Measurements from ENCODE around the gene ACOT7. TPM values are rescaled to one million over a fixed set of nuclear protein-coding genes. Genes with fewer than 3 reads are reported as not detected.
A peak's percentile ranks its signal among the peaks of the same experiment; 100 is the strongest.
"Not testable (repeated sequence)": the region's sequence is repeated elsewhere in the genome, so short reads cannot be mapped to it uniquely, and the experiment has no call there.

The ACOT7 gene
- total RNA-seq, 2 experiments from 2014 or later, result 5.3 to 5.4 TPM

GRCh38 chr1:6440198-6441126 is 46.9 kb upstream of the ACOT7 start:
- Histone ChIP-seq H3K9me3 (ENCODE audit: control insufficient read depth in 1 of 2, insufficient read depth in 1 of 2, low read length in 2 of 2) (peaks cover 0 to 6% of the 10 kb centered on the region in 2 experiments), H3K36me3 (ENCODE audit: insufficient read depth, low read length) (no peaks in the 10 kb centered on the region), H3K27ac (ENCODE audit: low read depth in 1 of 2, low read length in 2 of 2) (no peak overlapping the region), H3K4me3 (ENCODE audit: low read length) (no peak overlapping the region), H3K4me1 (ENCODE audit: insufficient read depth, low read length) (peaks cover 22% of the 10 kb centered on the region), H3K27me3 (ENCODE audit: control insufficient read depth in 1 of 2, insufficient read depth in 2 of 2, low read length in 2 of 2) (peaks cover 13 to 18% of the 10 kb centered on the region in 2 experiments)
- peak; percentile 27 for TF ChIP-seq CTCF (IDR thresholded peaks at IDR 0.05)
- no peak overlapping the region for H3K27ac Mint-ChIP-seq
- ChIA-PET POLR2A (interaction anchor here (0.8 to 1.9 kb wide), 4 partner anchors 9 to 92 kb away, joined by 3 to 12 read pairs (median 5); partner anchors contain the start of gene HES2), CTCF (interaction anchor here (1.2 to 5.3 kb wide), 8 partner anchors 9 to 51 kb away, joined by 3 to 77 read pairs (median 8); partner anchors contain the start of genes ESPN, HES2 and PLEKHG5)
- intact Hi-C loops (cut with DNase I, micrococcal nuclease), result loop anchor here in 1 of 2 experiments (5.0 kb wide), 1 partner anchor 37 kb away; no protein-coding TSS in a partner anchor
- no peaks in the 10 kb centered on the region for H3K36me3 Mint-ChIP-seq (ENCODE audit: low read depth)
- H3K27me3 Mint-ChIP-seq, result peaks cover 28% of the 10 kb centered on the region
- DNase-seq (peak; percentile 63 to 89 (median 74)), ATAC-seq (ENCODE audit: poor library complexity) (peak; percentile 85)
- H3K9me3 Mint-ChIP-seq, result no peaks in the 10 kb centered on the region
- H3K4me1 Mint-ChIP-seq (ENCODE audit: low read depth), result peaks cover 16% of the 10 kb centered on the region
- H3K4me3 Mint-ChIP-seq, result no peak overlapping the region

GRCh38 chr1:6438047-6438525 is 44.5 kb upstream of the ACOT7 start:
- Mint-ChIP-seq H3K27me3 (peaks cover 28% of the 10 kb centered on the region), H3K4me3 (peak overlapping the region; percentile 65), H3K36me3 (ENCODE audit: low read depth) (no peaks in the 10 kb centered on the region), H3K9me3 (no peaks in the 10 kb centered on the region), H3K27ac (no peak overlapping the region), H3K4me1 (ENCODE audit: low read depth) (peaks cover 9% of the 10 kb centered on the region)
- TF ChIP-seq CTCF (IDR thresholded peaks at IDR 0.05), result peak; percentile 97
- no peak overlapping the region for H3K4me3 ChIP-seq (ENCODE audit: low read length)
- peaks cover 0 to 6% of the 10 kb centered on the region in 2 experiments for H3K9me3 ChIP-seq (ENCODE audit: control insufficient read depth in 1 of 2, insufficient read depth in 1 of 2, low read length in 2 of 2)
- no peaks in the 10 kb centered on the region for H3K36me3 ChIP-seq (ENCODE audit: insufficient read depth, low read length)
- ATAC-seq (ENCODE audit: poor library complexity) (peak; percentile 65), DNase-seq (peak; percentile 56 to 85 (median 66))
- intact Hi-C loops (cut with DNase I, micrococcal nuclease), result loop anchor here in 1 of 2 experiments (1.0 kb wide), 1 partner anchor 90 kb away; no protein-coding TSS in a partner anchor
- H3K4me1 ChIP-seq (ENCODE audit: insufficient read depth, low read length), result peaks cover 15% of the 10 kb centered on the region
- ChIA-PET POLR2A (interaction anchor here (0.9 to 1.5 kb wide), 4 partner anchors 12 to 44 kb away, joined by 3 to 6 read pairs (median 4); partner anchors contain the start of gene ACOT7), CTCF (interaction anchor here (0.5 to 5.3 kb wide), 20 partner anchors 12 to 263 kb away, joined by 3 to 77 read pairs (median 4); partner anchors contain the start of genes DNAJC11, ESPN, HES2 and NOL9)
- H3K27ac ChIP-seq (ENCODE audit: low read depth in 1 of 2, low read length in 2 of 2), result no peak overlapping the region
- peaks cover 10 to 11% of the 10 kb centered on the region in 2 experiments for H3K27me3 ChIP-seq (ENCODE audit: control insufficient read depth in 1 of 2, insufficient read depth in 2 of 2, low read length in 2 of 2)

- intact Hi-C loops (cut with DNase I, micrococcal nuclease), result loop anchor here in 1 of 2 experiments (2.0 kb wide), 1 partner anchor 190 kb away; no protein-coding TSS in a partner anchor
- H3K9me3 Mint-ChIP-seq, result not testable (repeated sequence)
Measured at GRCh38 chr1:6437012-6437700, 43.6 kb upstream of the ACOT7 start.

GRCh38 chr1:6436277-6436676 is 42.7 kb upstream of the ACOT7 start:
- H3K36me3 Mint-ChIP-seq (ENCODE audit: low read depth), result not testable (repeated sequence)
- H3K27me3 Mint-ChIP-seq, result peaks cover 24% of the 10 kb centered on the region

More at GRCh38 chr1:6437012-6437700, 43.6 kb upstream of the ACOT7 start:
- H3K36me3 Mint-ChIP-seq (ENCODE audit: low read depth); H3K4me3 ChIP-seq (ENCODE audit: low read length); H3K4me1 Mint-ChIP-seq (ENCODE audit: low read depth); H3K27ac Mint-ChIP-seq; ATAC-seq (ENCODE audit: poor library complexity); H3K9me3 ChIP-seq (ENCODE audit: control insufficient read depth in 1 of 2, insufficient read depth in 1 of 2, low read length in 2 of 2); H3K36me3 ChIP-seq (ENCODE audit: insufficient read depth, low read length); H3K4me3 Mint-ChIP-seq; H3K27ac ChIP-seq (ENCODE audit: low read depth in 1 of 2, low read length in 2 of 2): not testable (repeated sequence)
- peaks cover 10 to 11% of the 10 kb centered on the region in 2 experiments for H3K27me3 ChIP-seq (ENCODE audit: control insufficient read depth in 1 of 2, insufficient read depth in 2 of 2, low read length in 2 of 2)
- CTCF ChIA-PET, result interaction anchor here (0.6 to 5.3 kb wide), 17 partner anchors 11 to 264 kb away, joined by 3 to 77 read pairs (median 6); partner anchors contain the start of genes DNAJC11, ESPN, HES2 and NOL9
- H3K27me3 Mint-ChIP-seq, result peaks cover 28% of the 10 kb centered on the region
- peak in 1 of 14 experiments; percentile 32 for DNase-seq
- peaks cover 15% of the 10 kb centered on the region for H3K4me1 ChIP-seq (ENCODE audit: insufficient read depth, low read length)
- POLR2A ChIA-PET, result interaction anchor here (1.1 to 1.5 kb wide), 3 partner anchors 13 to 43 kb away, joined by 4 to 6 read pairs (median 5); partner anchors contain the start of gene ACOT7

More at GRCh38 chr1:6436277-6436676, 42.7 kb upstream of the ACOT7 start:
- POLR2A ChIA-PET; H3K9me3 ChIP-seq (ENCODE audit: control insufficient read depth in 1 of 2, insufficient read depth in 1 of 2, low read length in 2 of 2); H3K27me3 ChIP-seq (ENCODE audit: control insufficient read depth in 1 of 2, insufficient read depth in 2 of 2, low read length in 2 of 2); H3K36me3 ChIP-seq (ENCODE audit: insufficient read depth, low read length); DNase-seq; H3K27ac Mint-ChIP-seq; H3K27ac ChIP-seq (ENCODE audit: low read depth in 1 of 2, low read length in 2 of 2); H3K4me3 ChIP-seq (ENCODE audit: low read length); ATAC-seq (ENCODE audit: poor library complexity); H3K9me3 Mint-ChIP-seq; H3K4me1 Mint-ChIP-seq (ENCODE audit: low read depth); H3K4me3 Mint-ChIP-seq: not testable (repeated sequence)
- H3K4me1 ChIP-seq (ENCODE audit: insufficient read depth, low read length), result peaks cover 15% of the 10 kb centered on the region
- intact Hi-C loops (cut with DNase I, micrococcal nuclease), result loop anchor here in 1 of 2 experiments (2.0 kb wide), 1 partner anchor 189 kb away; no protein-coding TSS in a partner anchor
- CTCF ChIA-PET, result interaction anchor here (2.0 to 5.3 kb wide), 2 partner anchors 14 to 88 kb away, joined by 7 to 77 read pairs; partner anchors contain the start of genes ESPN and HES2

Measured in CD4-positive, alpha-beta T cell (primary cell).